ENCODE data around the gene SBDS.

DNA sequence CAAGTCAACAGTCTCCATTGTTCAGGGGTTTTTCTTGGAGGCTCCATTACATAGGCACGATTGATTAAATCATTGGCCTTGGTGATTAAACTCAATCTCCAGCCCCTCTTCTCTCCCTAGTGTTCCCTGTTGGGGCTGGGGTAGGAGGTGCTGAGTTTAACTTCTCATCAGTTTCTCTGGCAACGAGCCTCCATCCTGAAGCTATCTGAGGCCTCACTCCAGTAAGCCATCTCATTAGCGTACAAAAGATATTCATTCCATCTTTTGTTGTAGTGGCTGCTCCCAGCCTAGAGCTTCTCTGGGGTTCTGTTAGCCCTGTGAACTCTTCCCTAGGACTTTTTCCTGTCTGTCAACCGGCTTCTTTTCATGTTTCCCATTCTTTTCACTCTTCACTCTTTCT lies 12.9 kb upstream of the SBDS start:
- TF ChIP-seq, protein P1, sequence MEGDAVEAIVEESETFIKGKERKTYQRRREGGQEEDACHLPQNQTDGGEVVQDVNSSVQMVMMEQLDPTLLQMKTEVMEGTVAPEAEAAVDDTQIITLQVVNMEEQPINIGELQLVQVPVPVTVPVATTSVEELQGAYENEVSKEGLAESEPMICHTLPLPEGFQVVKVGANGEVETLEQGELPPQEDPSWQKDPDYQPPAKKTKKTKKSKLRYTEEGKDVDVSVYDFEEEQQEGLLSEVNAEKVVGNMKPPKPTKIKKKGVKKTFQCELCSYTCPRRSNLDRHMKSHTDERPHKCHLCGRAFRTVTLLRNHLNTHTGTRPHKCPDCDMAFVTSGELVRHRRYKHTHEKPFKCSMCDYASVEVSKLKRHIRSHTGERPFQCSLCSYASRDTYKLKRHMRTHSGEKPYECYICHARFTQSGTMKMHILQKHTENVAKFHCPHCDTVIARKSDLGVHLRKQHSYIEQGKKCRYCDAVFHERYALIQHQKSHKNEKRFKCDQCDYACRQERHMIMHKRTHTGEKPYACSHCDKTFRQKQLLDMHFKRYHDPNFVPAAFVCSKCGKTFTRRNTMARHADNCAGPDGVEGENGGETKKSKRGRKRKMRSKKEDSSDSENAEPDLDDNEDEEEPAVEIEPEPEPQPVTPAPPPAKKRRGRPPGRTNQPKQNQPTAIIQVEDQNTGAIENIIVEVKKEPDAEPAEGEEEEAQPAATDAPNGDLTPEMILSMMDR (IDR thresholded peaks at IDR 0.05), result no peak
- TF ChIP-seq EP300 (IDR thresholded peaks at IDR 0.05), result no peak
